Stimulated activated CD4-positive, alpha-beta T cell treated with anti-CD3 and anti-CD28 coated beads, Interleukin-4, amount 100 ng/mL, for 24 hours (primary cell): Measurements from ENCODE around the gene FARP1.

ENCODE experiments used
- DNase-seq: peaks from one replicate; pipeline ENCODE4 v3.0.0-alpha.2; 2020

The FARP1 gene

GRCh38 chr13:98293103-98293502 lies 150.2 kb downstream of the FARP1 start:
- no peak for DNase-seq

- no peak for DNase-seq
Observed at GRCh38 chr13:98293570-98294142, 150.8 kb downstream of the FARP1 start.

GRCh38 chr13:98295371-98295770 lies 152.5 kb downstream of the FARP1 start:
- no peak for DNase-seq

DNA sequence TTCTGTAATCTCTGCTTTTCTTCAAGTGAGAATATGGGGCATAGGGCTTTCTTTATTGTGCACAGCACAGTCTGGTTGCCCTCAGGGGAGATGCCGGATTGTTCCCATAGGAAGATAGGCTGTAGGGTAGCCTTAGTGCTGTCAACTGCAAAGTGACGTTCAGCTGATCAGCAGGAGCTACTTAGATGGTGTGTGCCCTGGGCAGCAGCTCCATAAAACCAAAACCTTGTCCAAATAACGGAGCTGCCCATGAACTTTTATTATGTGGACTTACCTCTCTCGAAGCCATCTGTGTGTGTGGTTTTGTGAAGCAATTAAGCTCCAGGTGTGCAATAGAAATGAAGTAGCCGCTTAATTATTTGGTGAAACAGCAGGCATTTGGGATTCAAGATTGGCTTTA lies 154.2 kb downstream of the FARP1 start:
- DNase-seq, result no peak

- no peak for DNase-seq
Observed at GRCh38 chr13:98297745-98298144, 154.9 kb downstream of the FARP1 start.

- no peak for DNase-seq
Observed at GRCh38 chr13:98298599-98298998, 155.7 kb downstream of the FARP1 start.

DNA sequence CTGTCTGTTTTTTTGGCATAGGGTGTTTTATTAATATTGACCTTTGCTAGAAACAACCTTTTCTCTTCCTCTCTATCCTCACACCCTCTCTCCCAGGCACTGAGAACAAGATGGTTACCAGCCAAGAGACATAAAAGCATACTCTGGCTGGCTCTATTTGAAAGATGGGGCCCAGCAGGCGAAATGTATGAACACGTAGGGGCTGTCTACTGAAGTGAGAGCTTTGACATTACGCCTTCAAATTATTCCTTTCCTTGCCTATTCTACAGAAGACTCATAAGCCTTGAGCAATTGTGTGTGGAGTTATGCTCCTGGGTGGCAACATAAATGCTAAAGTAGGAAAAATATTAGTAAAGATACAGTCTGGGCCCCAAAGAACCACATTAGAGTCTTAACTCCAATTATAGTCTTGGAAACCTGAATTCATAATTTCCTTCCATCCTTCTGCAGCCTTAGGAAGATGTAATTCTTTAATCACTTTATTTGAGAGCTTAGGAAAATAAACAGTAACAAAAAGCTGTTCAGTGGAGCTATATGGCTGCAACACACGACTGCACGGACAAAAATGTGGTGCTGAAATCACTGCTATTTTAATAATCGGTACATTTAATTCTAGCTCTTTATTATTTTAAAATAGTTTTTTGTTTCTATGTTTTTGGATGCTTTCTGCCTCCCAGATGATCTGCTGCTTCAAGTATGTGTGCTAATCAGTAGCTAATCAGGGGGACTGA lies 156.5 kb downstream of the FARP1 start:
- no peak for DNase-seq

GRCh38 chr13:98299966-98300350 lies 157.1 kb downstream of the FARP1 start:
- DNase-seq, result no peak

DNA sequence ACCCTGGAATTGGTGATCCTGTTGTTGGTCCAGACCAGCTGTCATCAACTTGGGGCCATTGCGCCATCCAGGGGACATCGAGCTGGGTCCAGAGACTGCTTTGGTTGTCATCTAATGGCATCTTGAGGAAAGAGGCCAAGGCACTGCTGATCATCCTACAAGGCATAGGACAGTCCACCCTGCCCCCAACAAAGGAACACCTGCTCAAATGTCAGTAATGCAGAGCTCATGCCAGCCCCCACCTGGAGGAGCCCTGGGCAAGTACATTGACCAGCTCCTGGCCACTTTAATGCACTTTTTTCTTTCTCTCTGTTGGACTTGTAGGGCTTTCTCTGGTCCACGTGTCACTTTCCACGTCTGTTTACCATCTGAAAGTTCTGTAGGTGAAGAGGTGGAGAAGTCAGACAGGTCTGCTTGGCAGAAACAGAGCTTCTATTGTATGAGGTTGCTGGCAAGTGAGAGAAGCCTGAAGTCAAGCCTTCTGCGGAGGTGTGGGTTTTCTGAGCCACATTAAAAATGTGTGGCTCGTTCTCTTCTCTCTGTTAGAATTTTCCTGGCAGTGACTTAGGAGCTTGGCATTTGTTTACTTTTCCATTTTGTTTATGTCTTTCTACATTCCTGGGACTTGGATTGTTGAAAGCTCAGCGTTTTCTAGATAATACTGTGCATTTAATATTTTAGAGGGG lies 158.2 kb downstream of the FARP1 start:
- DNase-seq, result no peak

- DNase-seq, result no peak
Observed at GRCh38 chr13:98301721-98302120, 158.8 kb downstream of the FARP1 start.

- no peak for DNase-seq
Observed at GRCh38 chr13:98303858-98304257, 161.0 kb downstream of the FARP1 start.

GRCh38 chr13:98305670-98306069 lies 162.8 kb downstream of the FARP1 start:
- DNase-seq, result no peak

DNA sequence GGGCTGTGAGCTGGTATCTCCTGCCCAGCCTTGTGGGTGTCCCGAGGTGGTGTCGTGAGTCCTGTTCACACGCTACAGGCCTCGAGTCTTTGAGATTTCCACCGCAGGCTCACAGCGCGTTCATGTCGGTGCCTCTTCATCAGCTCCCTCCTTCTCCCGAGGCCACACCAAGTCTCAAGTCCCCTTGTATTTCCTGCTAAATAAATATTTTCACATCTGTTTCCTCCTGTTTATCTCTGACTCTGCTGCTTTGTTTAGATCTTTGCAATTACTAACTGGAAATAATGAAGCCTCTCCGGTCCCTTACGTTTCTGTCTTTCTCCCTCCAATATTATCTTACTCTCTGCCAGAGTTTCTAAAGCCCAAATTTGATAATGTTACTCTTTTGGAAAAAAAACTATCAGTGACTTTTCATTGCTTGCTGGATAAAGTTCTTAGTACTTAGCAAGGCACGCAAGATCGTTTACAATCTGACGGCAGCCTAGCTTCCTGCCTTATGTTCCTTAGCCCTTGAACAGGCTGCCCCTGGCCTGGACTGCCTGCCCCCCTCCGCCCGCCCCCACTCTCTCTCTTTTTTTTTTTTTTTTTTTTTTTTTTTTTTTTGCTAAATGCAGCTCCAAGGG lies 164.7 kb downstream of the FARP1 start:
- DNase-seq, result no peak

DNA sequence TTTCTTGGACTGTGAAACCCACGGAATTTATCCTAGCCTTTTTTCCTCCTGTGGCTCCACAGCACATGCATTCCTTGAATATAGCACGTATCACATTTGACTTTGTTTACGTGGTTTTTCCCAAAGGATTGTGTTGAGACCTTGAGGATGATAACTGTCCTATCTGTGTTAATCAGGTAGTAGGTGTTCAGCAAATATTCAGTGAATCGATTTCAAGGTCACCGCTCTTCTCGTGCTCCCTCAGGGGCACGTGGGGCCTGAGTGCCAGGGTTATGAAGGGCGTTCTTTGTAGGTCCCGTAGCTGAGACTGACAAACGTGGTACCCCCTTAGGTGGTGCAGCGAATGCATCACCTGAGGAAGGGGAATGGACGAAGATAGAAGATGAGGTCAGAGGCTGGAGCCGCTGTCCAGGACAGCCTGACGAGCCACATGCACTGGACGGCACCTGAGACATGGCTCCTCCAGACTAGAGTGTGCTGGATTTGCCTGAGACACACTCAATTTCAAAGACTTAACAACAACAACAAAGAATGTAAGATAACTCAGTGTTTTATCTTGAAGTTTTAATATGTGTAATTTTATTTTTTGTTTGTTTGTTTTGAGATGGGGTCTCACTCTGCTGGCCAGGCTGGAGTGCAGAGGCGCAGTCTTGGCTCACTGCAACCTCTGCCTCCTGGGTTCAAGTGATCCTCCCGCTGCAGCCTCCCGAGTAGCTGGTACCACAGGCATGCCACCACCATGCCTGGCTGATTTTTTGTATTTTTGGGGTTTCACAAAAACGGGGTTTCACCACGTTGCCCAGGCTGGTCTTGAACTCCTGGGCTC lies 165.4 kb downstream of the FARP1 start:
- no peak for DNase-seq

GRCh38 chr13:98309569-98310335 lies 166.9 kb downstream of the FARP1 start:
- no peak for DNase-seq

DNA sequence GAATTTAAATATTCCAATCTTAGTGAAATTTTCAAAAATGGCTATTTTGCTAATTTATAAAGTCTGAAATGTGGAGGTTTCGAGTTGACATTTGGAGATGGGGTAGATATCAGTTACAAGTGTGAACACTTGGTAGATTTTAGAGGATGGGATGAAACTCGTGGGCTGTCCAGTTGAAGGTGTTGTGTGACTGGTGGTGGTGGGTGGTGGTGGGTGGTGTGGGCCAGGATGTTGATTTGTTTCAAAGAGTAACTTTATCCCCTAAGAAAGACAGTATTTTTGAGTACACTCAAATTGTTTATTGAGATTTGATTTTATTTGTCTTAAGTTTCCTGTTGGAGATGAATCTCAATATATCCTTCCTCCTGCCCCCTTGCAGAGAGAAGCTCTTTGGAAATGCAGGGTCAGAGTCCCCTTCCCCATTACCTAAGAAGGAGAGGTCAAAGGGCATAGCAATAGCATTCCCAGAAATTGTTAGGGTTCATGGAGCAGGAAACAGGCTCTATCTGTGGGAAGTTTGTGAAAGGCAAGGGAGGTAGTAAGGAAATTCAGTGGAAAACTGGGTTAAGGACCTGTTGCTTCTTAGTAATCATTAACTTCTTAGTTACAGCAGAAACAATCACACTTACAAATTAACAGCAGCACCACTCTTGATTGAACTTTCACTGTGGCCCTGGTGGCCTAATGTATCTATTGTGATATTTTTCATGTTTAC lies 167.7 kb downstream of the FARP1 start:
- DNase-seq, result no peak

- no peak for DNase-seq
Observed at GRCh38 chr13:98311200-98311548, 168.3 kb downstream of the FARP1 start.

- no peak for DNase-seq
Observed at GRCh38 chr13:98312606-98313005, 169.7 kb downstream of the FARP1 start.

DNA sequence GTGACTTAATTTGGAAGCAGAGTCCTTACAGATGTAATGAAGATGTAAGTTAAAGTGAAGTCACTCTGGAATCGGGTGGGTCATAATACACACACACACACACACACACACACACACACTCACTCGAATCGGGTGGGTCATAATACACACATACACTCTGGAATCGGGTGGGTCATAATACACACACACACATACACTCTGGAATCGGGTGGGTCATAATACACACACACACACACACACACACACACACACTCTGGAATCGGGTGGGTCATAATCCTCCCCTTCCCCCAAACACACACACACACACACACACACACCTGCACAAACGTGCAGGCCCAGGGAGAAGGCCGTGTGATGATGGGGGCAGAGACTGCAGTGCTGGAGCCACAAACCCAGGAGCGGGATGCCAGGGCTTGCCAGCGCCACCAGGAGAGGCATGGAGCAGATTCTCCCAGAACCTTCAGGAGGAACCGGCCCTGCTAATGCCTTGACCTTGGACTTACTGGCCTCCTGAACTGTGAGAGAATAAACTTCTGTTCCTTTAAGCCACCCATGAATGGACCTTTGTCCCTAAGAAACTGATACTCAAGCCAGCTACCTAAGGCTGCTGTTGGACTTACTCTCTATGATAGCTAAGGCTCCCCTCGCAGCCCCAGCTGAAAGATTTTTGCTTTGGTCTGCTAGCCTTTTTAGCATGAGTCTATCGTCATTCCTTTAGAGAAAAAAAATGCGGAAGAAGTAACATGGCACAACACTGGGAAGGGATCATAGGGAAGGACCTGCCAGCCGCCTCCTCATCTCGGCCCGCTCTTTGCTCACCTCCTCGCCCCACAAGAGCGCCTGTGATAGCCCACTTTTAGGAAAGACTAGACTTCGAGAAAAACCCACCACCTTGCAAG lies 170.4 kb downstream of the FARP1 start:
- DNase-seq, result no peak

DNA sequence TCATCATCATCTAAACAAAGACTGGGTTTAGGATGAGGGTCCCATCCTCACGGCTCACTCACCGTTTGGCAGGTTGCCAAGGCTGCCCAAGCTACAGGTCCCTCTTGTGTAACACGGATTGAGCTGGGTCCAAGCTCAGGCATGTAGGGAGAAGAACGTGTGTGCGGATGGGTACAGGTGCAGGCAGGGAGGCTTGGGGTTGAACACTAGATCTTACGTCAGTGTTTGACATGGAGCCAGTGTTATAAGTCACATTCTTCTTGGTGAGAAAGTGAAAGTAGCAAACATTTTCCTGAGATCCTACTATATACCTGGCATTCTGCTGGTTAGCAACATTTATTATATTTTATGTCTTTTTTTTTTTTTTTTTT lies 171.0 kb downstream of the FARP1 start:
- no peak for DNase-seq

DNA sequence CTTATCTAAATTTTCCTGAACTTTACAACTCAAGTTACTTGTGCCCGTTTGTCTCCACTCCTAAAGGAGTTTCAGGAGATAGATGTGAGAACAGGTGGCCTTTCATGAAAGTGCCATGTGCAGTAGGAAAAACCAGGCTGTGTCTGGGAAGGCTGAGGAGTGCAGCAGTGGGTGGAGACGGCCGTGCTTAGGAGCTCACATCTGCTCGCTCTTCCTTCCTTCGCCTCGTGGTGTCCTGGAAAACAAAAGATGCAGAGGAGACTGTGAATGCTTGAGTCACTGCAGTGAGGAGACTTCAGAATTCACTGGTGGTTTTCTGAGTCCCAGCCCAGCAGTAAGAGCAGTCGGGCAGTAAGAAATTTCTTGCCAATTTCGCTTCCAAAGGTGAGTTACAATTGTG lies 172.6 kb downstream of the FARP1 start:
- DNase-seq, result no peak
